HG03066 (cell line): Measurements from ENCODE around the gene NUDT3.
A peak's percentile ranks its signal among the peaks of the same experiment; 100 is the strongest.

Experiments
- ATAC-seq: cut with Tn5 transposase; IDR thresholded peaks from one replicate; pipeline ENCODE4 v1.9.1; 2021; ENCODE audit warnings: low read depth; ENCODE audit not compliant: unreplicated experiment

The NUDT3 gene

DNA sequence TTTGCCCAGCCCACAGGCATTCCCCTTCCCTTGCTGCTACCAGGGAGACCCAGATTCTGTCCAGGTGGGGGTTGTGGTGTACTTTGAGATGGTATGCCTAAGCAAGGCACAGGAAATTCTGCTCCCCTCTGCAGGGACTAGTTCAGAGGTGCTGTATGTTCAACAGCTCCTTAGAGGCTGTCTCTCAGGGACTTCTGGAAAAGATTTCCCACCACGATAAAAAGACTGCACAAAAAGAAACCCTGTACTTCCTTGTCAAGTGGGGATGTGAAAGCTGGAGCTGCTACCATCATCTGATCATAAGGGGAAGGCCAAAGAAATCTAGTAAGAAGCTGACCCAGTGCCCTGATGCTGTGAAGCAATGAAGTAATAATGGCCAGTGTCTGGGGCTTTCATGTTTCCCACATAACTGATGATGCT, 92.1 kb downstream of the NUDT3 start:
- no peak for ATAC-seq

DNA sequence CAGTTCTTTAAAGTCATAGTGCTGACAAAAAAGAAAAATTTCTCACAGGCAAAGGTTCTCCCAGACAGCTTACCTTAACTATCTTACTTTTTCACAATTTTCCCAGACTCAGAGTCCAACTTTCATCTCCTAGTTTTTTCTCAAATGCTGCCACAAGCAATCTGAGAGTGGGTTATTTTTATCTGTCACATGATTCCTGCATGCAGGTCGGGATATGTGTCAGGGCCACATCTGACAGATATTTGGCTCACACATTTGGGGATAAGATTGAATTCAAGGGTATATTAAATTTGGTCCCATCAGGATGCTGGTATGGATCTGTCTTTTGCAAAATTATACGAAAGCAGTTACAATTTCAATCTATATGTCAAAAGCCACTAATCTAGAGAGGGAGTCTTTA, 93.5 kb downstream of the NUDT3 start:
- no peak for ATAC-seq

DNA sequence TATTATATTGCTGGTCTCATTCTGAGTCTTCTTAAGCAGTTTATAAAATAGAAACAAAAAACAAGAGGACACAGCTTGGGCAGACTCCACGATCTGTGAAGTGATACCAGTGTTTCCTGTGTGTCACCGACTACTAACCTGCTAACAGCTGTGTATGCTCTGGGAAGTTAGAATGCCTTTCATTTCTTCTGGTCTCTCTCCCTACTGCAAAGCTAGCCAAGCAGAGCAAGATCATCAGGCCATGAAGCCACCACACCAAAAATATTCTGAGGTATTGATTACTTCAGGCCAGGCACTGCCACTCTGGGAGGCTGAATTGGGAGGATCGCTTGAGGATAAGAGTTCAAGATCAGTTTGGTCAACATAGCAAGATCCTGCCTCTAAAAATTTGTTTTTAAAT, 96.7 kb downstream of the NUDT3 start:
- peak; percentile 79 for ATAC-seq

- no peak for ATAC-seq
These were observed 99.5 kb downstream of the NUDT3 start for GRCh38 chr6:34292954-34293353.

GRCh38 chr6:34289137-34289536, 103.3 kb downstream of the NUDT3 start:
- ATAC-seq, result no peak

DNA sequence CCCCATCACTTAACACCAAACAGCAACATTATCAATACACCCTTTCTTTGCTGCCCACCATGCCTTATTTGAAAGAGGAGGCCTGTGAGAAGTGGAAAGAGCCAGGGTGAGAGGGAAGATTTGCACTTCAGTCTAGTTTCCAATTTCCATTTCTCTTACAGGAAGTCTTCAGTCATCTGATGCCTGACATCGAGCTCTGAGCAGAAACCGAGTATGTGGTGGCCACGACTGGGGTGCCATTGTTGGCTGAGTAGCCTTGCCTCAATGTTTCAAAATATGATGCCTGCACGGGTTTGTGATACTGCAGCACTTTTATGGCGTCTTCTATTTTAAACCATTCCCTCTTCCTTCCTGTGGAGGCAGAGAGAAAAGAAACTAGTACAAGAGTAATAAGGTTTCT, 103.9 kb downstream of the NUDT3 start:
- no peak for ATAC-seq

DNA sequence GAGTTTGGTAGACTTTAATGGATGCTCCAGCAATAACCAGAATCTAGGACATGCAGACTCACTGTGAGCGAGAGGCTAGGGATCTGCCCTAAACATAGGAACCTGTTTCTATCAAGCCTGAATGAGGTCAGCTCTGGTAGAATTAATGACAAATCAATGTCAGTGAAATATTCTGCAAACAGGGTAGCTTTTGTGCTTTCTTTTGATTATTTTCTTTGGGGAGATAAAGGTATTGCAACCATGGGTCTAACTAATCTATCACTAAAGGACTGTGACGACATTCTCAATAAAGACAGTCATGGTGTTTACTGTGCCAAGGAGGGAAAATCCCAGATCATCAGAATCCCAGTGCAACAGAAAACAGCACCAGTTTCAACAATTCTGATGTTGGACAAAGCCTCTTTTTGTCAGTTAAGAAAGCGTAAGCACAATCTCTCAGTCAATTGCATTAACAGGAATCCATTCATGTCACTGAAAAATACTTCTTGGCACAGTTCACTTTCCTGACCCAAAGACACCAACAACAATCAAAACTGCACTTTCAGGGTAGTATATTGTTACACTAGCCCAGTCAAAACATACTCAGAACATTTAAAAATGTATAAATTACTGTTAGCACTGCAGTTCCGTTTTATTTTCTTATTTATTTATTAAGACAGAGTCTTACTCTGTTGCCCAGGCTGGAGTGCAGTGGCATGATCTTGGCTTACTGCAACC, 106.9 kb downstream of the NUDT3 start:
- ATAC-seq, result no peak

DNA sequence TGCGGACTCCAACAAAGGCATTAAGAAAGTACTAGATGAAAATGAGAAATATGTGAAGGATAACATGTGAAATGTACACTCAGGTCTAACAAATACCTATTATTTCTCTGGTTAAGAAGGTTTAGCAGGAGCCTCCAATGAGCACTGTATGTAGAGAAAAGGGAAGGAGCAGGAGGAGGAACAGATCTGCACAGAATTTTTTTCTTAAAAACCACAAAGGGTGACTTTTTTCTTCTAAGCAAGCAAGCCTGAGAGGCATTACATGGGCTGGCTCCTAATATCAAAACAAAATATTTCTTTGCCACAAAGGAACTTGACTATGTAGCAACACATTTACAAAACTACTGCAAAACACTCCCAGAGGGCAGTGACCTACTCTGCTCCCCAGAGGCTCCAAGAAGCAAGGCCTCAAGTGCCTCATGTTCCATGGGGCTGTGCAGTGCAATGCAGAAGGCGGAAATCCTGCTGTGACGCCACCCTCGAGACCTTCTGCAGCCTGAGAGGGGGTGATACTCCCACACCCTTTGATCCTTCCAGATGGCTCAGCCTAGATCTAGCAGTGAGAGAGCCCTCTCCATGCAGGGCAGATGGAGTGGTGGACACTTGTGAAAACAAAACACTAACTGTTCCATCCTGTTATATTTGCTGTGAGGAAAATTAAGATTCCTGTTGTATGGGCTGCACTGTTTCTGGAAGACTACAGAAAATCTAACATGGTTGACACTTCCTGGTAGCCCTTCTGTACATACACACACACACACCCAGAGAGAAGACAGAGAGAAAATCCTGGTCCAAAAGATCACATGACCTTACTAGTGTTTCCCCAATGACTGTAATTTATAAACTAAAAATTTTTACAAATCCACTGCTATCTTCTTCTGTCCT, 107.7 kb downstream of the NUDT3 start:
- no peak for ATAC-seq

GRCh38 chr6:34281702-34282334, 110.7 kb downstream of the NUDT3 start:
- no peak for ATAC-seq

- ATAC-seq, result no peak
These were observed 112.3 kb downstream of the NUDT3 start for GRCh38 chr6:34280216-34280615.

- no peak for ATAC-seq
These were observed 113.6 kb downstream of the NUDT3 start for GRCh38 chr6:34278833-34279232.

DNA sequence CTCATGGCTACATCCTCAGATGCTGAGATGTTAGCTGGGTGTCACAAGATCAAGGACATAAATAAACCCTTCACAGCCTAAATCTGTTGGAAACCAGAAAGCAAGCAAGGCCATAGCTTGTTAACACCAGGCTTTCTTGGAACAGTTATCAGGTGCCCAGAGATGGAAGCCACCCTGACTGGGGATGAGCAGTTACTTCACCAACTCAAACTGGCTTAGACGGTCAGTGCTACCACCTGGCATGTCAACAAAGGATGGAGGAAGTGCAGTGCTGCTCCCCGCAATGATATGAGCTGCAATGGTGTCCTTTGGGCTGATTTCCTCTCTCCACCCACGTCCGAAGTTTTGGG, 114.7 kb downstream of the NUDT3 start:
- ATAC-seq, result no peak

DNA sequence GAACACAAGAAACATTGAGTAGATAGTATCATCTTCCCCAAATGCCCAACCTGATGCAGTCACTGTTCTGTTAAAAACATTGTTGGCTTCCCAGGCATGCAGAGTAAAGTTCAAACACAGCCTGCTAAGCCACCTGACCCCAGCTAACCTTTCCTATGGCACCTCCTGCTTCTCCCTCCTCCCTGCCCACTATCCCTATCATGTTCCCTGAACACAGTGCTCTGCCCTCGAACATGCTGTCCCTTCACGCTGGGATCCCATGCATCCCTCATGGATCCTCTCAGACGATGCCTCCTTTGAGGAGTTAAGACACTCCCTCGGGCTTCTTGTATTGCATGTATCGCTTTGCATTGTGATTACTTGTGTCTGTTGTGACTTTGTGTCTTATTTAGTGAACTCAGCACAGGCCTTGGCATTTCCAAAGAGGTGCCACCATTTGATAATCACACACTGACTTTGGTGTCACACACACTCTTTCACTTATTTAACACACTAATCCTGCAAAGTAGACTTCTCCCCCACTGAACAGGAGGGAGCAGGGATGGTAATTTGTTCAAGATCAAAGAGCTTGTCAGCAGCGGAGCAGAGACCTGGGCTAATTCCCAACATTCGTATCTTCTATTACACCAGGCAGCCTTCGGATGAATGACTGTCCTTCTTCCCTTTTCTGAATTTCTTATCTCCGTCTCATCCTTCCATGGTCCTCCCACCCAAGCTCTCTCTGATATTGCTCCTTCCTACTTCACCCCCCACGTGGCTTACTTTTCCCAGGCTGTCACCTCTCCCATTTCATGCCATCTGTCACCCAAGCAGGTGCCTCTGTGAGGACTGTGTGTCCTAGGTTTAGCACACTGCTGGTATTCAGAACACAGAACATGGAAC, 115.3 kb downstream of the NUDT3 start:
- ATAC-seq, result no peak

GRCh38 chr6:34276191-34276590, 116.3 kb downstream of the NUDT3 start:
- ATAC-seq, result no peak

DNA sequence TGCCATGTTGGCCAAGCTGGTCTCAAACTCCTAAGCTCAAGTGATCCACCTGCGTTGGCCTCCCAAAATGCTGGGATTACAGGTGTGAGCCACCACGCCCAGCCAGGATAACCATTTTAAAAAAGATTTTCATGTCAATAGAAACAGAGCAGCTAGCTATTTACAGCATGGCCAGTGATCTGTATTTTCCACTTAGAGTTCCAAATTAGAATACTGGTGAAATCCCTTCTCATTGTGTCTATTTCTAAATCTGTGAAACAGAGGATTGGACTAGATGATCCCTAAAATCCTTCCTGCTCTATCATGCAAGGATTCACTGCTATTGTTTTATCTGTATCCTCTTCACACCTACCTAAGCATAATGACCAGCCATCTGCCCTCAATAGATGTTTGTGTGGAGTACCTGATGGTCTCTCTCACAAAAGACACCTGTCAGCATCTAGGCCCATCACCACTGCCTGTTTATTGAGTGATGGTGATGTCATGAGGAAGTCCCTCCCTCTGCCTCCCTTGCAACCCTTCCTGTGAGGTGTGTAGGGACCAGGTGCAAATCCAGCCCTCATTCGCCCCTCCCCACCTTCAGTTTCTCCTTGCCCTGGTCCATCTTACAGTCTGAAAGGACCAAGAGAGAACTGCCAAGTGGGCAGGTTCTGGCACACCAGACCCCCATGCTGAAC, 117.2 kb downstream of the NUDT3 start:
- no peak for ATAC-seq

DNA sequence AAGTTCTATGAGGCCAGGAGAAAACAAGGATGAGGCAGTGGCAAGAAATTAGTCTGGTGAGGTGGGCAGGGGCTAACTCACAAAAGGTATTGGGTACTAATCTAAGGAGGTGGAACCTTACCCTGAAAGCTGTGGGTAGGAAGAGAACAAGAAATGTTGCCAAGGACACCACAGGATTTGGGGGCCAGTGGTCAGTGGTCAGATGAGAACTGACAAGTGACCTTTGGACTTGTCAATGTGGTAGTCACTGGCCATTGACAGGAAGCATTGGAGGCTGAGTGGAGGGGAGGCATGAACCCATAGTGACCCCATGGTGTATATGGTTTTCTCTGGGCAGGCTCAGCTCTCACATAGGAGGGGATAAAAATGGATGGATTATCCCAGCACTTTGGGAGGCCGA, 118.3 kb downstream of the NUDT3 start:
- no peak for ATAC-seq

GRCh38 chr6:34273242-34273805, 119.1 kb downstream of the NUDT3 start:
- no peak for ATAC-seq

GRCh38 chr6:34272013-34272926, 120.2 kb downstream of the NUDT3 start:
- ATAC-seq, result no peak
